HT1080 (cell line): ENCODE measurements around the gene USP5. TPM values are rescaled to one million over a fixed set of nuclear protein-coding genes. Genes with fewer than 3 reads are reported as not detected.
A peak's percentile ranks its signal among the peaks of the same experiment; 100 is the strongest.
"Not testable (repeated sequence)": the region's sequence is repeated elsewhere in the genome, so short reads cannot be mapped to it uniquely, and the experiment has no call there.

ENCODE experiments used
- DNase-seq: peaks from one replicate; pipeline ENCODE4 v3.0.0-alpha.2; 2015; ENCODE audit warnings: low read depth
- total RNA-seq: library from RNA; depleted of rRNA; stranded (reverse); fragments of >200 nt; shearing (Covaris generic); gene quantifications from 2 replicates; pipeline ENCODE4 v1.2.3, GENCODE V29; 2014

USP5 gene
- total RNA-seq, 1 experiment from 2014 or later, result 112 TPM

DNA sequence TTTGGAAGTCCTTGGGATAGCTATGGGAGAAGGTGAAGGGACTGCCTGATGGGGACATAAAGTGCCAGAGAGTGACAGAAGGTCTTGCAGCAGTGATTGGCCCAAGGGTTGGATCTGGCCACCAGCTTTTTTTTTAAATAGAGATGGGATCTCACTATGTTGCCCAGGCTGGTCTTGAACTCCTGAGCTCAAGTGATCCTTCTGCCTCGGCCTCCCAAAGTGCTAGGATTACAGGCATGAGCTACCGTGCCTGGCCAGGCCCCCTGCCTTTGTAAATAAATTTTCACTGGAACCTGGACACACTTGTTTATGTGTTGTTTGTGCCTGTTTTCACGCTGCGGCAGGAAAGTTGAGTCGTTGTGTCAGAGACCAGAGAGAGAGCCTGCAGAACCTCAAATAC, 13.4 kb downstream of the USP5 start:
- DNase-seq, result not testable (repeated sequence)

DNA sequence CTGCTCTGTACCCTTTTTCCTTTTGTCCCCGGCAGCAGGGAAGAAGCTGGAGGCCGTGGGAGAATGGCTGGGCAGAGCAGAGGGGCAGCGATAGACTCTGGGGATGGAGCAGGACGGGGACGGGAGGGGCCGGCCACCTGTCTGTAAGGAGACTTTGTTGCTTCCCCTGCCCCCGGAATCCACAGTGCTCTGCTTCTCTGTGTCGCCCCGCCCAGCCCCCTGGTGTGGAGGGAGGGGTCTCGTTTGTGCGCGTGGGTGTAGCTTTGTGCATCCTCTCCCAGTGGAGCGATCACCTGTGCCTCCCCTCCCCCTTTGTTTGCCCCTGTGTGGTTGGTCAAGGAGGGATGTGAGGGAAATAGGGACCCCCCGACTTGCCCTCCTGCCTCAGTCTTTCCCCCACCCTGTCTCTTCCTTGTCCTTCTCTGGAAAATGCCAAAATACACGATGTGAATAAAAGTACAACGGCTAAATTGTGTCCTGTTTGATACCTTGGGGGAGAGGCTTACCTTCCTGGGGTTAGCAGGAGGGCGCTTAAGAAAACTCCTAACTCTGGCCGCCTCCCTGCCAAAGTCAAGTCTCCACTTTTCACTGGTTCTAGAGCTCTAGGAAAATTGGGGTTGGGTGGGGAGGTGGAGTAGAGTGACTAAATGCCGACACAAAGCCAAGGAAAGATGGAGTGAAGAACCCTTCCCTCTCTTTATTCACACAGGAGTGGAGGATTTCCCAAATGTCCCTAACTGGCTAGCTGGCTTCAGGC, 14.4 kb downstream of the USP5 start:
- no peak for DNase-seq

DNA sequence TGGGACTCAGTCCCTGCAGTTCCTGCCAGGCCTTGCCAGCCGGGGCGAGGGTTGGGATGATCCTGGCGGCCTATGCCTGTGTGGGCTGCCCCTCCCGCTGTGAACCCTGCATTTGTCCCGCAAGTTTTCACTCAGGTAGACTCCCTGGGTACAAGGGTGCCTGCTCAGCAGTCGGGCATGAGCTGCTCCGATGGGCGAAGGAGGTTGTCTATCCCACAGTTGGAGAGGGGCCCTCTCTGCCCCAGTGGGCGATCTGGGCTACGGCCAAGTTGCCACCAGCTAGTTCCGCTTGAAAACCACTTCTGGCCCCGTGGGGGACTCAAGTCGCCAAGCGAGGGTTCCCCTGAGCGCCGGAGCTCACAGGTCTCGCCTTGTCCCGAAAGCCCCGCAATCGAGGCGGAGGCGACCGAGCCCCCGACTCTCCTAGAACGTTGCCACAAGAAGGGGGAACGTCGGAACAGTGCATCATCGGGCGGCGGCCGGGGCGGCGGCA, 15.0 kb downstream of the USP5 start:
- DNase-seq, result no peak

DNA sequence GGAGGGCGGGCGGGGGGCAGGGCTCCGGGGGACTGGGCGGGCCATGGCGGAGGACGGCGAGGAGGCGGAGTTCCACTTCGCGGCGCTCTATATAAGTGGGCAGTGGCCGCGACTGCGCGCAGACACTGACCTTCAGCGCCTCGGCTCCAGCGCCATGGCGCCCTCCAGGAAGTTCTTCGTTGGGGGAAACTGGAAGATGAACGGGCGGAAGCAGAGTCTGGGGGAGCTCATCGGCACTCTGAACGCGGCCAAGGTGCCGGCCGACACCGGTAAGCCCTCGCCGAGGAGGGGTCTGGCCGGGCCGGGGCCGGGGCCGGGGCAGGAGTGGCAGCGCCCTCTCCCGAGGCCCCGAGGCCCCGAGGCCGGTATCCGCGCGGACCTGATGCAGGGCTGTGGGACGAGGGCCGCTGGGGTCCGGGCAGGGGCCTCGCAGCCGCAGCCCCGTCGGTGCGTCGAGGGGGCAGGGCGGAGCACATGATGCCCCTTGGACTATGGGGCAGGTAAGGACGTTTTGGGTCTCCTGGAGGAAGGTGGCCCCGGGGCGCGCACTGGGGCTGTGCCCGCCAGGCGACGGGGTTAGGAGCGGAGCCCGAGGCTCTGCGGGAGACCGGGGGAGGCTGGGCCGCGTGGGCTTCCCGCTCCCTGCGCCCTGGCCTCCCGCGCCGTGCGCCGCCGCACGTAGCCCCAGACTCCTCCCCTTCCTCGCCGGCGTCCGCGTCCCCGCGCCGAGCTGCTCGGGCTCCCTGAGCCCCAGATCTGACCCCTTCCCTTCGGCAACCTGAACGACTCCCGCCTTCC, 15.7 kb downstream of the USP5 start, which contains the start of gene TPI1:
TPI1 (plus strand) TSS at position 119 of the 798 bp plus-strand sequence; CDS start at position 155, 36 bp downstream.
- DNase-seq, result peak; percentile 72

DNA sequence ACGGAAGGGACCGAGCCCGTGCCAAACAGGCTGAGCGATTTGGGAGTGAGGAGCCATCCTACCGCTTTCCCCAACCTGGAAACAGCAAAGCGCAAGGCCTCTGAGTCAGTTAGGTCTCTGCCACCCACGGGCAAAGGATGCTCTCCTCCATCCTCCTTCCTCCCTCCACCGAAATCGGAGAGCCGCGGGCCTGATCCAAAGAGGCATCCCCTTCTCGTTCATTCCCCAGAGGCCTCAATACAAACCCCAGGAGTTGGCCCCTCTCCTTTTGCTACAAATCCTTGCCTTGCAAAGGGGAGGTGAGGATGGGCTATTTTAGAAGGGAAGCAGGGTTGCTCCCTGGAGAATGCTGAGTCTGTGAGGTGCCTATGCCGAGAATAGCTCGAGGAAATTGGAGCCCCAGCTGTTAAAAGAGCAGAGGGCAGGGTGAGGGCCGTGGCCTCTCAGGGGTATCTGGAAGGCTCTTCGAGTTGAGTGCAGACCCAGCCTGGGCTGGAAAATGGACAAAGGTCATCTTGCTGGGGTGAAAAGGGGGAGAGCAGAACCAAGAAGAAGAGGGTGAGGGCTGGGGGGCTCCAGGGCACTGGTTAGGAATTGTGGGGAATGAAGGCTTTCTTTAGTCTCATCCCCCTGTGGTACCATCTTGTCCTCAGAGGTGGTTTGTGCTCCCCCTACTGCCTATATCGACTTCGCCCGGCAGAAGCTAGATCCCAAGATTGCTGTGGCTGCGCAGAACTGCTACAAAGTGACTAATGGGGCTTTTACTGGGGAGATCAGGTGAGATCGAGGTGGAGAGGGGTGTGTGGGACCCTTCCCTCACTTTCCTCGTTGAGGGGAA, 16.5 kb downstream of the USP5 start:
- peak; percentile 42 for DNase-seq

DNA sequence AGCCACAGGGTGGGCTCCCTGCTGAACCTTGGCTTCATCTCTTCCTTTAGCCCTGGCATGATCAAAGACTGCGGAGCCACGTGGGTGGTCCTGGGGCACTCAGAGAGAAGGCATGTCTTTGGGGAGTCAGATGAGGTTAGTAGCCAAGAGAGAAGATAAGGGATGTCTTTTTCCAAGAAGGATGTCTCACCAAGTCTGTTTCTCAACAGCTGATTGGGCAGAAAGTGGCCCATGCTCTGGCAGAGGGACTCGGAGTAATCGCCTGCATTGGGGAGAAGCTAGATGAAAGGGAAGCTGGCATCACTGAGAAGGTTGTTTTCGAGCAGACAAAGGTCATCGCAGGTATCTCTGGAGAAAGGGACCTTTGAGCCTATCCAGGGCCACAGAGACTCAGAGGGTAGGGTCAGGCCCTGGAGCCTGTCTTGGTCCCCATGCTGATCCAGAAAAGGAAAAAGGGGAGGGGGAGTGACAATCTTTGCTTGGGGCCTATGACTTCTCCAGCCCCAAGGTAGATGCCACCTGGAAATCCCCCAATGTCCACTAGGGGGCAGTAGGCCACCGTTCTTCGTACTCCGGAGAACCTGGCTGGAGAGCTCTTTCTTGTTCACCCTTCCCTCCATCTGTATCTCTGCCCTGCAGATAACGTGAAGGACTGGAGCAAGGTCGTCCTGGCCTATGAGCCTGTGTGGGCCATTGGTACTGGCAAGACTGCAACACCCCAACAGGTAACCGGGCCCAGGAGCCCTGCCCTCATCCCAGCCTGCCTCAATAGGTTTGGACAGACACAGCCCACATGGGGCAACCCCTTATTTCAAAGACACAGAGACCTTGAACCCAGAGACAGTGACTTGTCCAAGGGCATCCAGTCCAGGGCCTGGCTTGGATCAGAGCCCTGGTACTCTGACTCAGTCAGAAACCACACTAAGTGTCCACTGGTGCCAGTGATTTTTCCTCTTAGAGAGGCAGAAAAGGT, 17.4 kb downstream of the USP5 start:
- peak; percentile 71 for DNase-seq

DNA sequence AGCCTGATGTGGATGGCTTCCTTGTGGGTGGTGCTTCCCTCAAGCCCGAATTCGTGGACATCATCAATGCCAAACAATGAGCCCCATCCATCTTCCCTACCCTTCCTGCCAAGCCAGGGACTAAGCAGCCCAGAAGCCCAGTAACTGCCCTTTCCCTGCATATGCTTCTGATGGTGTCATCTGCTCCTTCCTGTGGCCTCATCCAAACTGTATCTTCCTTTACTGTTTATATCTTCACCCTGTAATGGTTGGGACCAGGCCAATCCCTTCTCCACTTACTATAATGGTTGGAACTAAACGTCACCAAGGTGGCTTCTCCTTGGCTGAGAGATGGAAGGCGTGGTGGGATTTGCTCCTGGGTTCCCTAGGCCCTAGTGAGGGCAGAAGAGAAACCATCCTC, 18.4 kb downstream of the USP5 start:
- DNase-seq, result not testable (repeated sequence)

DNA sequence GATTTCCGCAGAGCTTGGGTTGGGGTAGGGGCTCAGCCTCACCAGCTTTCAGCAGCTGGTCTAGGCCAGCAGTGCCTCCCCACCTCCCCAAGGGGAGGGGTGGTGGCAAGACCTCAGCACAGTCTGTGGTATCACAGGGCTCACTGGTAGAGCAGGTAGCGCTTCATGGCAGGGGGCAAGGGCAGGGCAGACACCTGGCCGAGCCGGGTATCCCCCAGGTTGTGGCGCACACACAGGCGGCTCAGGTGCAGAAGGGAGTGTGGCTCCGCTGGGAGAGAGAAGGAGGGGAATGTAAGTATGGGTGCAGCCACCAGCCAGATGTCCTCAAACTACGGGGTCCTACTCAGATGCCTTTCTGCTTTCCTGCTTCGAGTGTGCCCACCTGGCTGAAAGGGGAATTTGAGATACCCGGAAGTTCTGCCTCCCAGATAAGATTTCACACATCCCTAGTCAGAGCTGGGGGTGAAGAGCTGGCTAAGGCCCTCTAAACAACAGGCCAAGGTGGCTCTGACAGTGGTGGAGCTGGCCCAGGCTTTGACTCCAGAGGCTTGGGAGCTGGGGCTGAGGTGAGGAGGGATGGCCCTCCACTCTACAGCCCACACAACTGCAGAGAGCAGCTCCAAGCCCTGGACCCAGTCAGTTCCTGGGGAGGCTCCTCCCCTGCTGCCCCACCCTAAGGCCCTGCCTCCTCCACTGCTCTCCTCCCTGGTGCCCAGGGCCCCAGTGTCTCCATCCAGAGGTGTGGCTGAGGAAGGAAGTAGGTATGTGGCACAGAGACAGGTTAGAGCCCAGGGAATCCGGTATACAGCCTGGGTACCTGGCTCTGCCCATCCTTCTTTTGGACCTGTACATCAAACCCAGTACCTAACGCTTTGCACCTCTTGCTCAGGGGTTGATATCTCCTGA, 19.4 kb downstream of the USP5 start:
- peak; percentile 65 for DNase-seq

DNA sequence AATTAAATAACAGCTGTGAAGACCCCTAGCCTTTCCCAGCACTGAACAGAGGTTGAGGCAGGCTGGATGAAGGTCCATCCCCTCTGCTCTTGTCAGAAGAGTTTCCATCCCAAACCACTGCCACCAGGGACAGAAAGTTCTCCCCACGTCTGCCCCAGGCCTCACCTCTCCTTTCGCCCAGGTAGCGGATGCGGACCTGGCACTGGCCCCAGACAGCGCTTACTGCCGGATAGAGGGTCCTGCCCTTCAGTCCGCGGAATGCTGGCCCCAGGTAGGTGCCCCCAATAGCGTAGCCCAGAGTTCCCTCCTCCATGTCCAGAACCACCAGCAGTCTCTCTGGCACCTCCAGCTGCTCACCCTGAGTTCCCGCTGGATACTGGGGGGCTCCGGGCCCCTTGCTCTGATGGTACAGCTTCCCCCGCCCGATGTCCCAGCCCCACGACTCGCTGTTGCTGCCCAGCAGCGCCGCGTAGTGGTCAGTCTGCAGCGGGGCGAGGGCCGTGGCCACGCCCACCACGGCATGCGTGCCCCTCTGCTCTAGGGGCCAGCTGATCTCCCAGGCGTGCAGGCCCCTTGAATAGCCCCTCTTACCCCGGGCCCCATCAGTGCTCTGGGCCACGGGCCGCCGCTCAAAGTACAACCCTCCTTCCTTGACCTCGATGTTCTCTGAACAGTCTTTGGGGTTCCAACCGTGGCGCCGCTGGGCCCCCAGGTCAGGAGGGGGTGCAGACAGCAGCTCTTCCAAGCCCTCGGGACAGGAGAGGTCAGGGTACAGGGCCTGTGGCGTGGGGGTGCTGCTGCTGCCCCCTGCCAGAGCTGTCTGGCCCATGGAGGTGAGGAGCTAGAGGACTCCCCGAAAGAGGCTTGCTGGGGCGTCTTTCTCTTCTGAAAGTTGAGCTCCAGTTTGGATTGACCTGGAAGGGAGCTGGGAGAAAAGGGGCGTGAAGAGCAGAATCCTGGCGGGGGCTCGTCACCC, 20.4 kb downstream of the USP5 start:
- peak; percentile 82 for DNase-seq

DNA sequence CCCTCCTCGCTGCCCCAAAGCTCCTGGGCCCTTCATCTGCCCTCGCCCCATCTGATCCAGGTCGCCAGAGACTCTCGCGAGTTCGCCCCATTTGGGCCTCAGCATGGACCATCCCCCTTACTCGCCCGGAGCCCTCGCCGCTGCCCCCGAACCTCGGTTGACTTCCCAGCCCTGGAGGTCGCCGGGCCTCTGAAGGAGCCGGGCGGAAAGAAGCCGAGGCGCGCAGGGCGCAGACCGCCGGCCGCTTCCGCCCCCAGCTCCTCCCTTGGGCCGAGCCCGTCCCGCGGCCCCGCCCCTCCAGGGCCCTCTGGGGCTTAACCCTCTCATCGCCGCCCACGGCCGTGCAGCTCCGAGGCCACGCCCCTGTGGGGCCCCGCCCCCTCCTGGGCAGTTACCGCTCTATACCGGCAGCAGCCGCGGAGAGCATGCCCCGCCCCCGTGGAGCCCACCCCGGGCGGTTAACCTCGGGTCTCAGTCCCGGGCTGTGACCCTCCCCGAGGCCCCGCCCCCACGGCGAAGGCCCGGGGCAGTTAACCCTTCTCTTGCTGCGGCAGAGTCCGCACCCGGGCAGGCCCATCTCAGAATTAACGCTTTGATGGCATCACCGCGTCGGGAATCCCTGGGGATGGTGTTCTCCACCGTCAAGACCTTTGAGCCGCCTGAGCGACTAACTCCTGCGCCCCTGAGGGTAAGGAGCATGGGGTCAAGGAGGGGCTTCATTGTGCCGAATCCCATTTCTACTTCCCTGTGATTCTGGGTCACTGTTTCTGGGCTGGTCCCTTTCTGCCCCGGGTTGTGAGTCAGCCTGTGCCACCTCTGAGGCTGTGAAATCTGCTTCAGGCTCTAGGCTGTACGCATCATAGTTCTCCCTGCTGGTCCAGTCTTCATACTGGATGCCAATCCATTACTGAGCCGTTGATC, 21.4 kb downstream of the USP5 start, which contains the start of gene SPSB2:
SPSB2 (minus strand) TSS at position 210 of the 921 bp plus-strand sequence. CDS start 402 bp downstream, outside the sequence.
- DNase-seq, result peak; percentile 90

DNA sequence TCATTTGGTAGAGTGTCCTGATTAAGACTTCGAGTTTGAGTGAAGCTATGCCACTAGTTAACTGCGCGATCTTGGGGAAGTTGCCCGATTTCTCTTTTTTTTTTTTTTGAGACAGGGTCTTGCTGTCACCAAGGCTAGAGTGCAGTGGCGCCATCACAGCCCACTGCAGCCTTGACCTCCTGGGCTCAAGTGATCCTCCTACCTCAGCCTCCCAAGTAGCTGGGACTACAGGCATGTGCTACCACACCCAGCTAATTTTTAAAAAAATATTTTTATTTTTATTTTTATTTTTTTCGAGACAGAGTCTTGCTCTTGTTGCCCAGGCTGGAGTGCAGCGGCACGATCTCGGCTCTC, 22.0 kb downstream of the USP5 start:
- not testable (repeated sequence) for DNase-seq

DNA sequence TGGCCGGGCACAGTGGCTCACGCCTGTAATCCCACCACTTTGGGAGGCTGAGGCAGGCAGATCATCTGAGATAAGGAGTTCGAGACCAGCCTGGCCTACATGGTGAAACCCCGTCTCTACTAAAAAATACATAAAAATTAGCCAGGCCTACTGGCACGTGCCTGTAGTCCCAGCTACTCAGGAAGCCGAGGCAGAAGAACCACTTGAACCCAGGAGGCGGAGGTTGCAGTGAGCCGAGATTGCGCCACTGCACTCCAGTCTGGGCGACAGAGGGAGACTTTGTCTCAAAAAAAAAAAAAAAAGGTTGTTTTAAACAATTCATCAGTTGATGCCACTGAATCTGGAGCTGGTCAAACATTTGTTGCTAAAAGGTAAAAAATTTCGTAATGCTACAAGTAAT, 27.9 kb downstream of the USP5 start:
- DNase-seq, result not testable (repeated sequence)

DNA sequence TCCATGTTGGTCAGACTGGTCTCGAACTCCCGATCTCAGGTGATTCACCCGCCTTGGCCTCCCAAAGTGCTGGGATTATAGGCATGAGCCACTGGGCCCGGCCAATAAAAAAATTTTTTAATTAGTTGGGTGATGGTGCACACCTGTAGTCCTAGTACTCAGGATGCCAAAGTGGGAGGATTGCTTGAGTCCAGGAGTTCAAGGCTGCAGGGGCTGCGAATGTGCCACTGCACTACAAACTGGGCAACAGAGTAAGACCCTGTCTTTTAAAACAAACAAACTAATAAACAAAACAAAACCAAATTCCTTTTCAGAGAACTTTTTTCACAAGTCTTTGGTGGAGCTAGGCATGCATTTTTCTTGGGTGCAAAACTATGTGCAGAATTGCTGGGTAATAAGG, 31.3 kb downstream of the USP5 start:
- no peak for DNase-seq

DNA sequence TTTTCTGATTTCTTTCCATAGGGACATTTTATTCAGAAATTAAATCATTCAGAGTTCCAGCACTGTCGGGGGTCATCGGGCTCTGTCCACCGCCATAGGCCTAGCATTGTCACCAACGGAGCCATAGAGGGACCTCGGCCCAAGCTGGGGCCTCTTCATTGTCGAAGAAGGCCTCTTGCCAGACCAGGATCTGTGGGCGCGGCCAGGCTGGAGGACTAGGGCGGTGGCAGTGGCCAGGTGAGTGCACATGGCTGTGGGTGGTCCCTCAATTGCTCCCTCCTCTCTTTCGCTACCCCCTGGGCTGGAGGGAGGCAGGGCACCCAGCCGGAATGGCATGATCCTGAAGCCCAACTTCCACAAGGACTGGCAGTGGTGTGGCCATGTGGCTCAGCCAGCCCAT, 31.7 kb downstream of the USP5 start:
- no peak for DNase-seq

DNA sequence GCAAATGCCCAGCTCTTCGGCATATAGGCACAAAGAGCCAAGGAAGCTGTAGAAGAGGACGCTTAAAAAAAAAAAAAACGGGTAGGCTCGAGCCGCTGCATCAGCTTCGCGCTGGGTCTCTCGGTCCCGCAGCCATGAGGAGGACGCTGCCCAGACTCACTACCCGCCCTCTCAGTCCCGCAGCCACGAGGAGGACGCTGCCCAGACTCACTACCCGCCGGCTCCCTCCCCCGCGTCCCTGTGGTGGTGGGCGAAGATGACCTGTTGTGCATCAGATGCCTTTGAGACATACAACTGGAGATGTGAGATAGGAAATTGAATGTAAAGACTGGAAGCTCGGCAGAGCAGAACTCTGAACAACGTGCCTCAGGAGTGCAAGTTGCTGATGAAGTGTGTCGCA, 32.6 kb downstream of the USP5 start:
- no peak for DNase-seq

DNA sequence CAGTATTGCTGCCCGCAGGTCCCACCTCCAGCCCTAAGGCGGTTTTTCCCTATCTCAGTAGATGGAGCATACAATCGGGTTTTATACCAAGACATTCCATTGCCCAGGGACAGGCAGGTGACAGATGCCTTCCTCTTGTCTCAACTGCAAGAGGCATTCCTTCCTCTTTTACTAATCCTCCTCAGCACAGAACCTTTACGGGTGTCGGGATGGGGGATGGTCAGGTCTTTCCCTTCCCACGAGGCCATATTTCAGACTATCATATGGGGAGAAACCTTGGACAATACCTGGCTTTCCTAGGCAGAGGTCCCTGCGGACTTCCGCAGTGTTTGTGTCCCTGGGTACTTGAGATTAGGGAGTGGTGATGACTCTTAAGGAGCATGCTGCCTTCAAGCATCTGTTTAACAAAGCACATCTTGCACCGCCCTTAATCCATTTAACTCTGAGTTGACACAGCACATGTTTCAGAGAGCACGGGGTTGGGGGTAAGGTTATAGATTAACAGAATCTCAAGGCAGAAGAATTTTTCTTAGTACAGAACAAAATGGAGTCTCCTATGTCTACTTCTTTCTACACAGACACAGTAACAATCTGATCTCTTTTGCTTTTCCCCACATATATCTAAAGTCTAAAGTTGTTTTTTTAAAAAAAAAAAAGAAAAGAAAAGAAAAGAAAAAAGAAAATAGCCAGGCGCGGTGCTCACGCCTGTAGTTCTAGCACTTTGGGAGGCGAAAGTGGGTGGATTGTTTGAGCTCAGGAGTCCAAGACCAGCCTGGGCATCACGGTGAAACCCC, 34.5 kb downstream of the USP5 start:
- not testable (repeated sequence) for DNase-seq
